ENCODE measurements around the gene MTR.

GRCh38 chr1:236754525-236755210 lies 40.4 kb upstream of the MTR start:
- TF ChIP-seq, protein P1, sequence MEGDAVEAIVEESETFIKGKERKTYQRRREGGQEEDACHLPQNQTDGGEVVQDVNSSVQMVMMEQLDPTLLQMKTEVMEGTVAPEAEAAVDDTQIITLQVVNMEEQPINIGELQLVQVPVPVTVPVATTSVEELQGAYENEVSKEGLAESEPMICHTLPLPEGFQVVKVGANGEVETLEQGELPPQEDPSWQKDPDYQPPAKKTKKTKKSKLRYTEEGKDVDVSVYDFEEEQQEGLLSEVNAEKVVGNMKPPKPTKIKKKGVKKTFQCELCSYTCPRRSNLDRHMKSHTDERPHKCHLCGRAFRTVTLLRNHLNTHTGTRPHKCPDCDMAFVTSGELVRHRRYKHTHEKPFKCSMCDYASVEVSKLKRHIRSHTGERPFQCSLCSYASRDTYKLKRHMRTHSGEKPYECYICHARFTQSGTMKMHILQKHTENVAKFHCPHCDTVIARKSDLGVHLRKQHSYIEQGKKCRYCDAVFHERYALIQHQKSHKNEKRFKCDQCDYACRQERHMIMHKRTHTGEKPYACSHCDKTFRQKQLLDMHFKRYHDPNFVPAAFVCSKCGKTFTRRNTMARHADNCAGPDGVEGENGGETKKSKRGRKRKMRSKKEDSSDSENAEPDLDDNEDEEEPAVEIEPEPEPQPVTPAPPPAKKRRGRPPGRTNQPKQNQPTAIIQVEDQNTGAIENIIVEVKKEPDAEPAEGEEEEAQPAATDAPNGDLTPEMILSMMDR (IDR thresholded peaks at IDR 0.05): no peak
- no peak for TF ChIP-seq POLR2A (IDR thresholded peaks at IDR 0.05)
- no peak for TF ChIP-seq EP300 (IDR thresholded peaks at IDR 0.05)
- TF ChIP-seq POLR2AphosphoS5 (IDR thresholded peaks at IDR 0.05): no peak
